ENCODE data around the gene DNAJC15.

Gene DNAJC15

DNA sequence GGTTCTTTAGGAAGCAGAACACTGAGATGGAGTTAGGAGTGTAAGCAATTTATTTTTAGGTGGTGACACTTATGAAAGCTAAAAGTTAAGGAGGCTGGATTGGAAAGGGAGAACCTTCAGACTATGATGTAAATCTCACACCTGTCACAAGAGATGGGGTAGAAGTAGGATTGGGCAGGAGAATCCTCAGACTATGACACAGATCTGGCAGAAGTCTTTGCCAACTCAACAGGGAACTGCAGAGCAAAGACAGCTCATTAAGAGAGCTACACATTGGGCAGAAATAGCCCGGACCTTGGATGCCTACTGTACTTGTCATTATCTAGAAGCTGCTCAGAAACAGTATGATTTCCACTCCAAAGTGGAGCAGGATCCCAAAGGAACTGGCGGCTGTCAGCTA lies 134.4 kb downstream of the DNAJC15 start:
- no peak for DNase-seq (ENCODE audit: low spot score)
- TF ChIP-seq, protein P1, sequence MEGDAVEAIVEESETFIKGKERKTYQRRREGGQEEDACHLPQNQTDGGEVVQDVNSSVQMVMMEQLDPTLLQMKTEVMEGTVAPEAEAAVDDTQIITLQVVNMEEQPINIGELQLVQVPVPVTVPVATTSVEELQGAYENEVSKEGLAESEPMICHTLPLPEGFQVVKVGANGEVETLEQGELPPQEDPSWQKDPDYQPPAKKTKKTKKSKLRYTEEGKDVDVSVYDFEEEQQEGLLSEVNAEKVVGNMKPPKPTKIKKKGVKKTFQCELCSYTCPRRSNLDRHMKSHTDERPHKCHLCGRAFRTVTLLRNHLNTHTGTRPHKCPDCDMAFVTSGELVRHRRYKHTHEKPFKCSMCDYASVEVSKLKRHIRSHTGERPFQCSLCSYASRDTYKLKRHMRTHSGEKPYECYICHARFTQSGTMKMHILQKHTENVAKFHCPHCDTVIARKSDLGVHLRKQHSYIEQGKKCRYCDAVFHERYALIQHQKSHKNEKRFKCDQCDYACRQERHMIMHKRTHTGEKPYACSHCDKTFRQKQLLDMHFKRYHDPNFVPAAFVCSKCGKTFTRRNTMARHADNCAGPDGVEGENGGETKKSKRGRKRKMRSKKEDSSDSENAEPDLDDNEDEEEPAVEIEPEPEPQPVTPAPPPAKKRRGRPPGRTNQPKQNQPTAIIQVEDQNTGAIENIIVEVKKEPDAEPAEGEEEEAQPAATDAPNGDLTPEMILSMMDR (IDR thresholded peaks at IDR 0.05; ENCODE audit: extremely low read depth, missing control alignments) = no peak

DNA sequence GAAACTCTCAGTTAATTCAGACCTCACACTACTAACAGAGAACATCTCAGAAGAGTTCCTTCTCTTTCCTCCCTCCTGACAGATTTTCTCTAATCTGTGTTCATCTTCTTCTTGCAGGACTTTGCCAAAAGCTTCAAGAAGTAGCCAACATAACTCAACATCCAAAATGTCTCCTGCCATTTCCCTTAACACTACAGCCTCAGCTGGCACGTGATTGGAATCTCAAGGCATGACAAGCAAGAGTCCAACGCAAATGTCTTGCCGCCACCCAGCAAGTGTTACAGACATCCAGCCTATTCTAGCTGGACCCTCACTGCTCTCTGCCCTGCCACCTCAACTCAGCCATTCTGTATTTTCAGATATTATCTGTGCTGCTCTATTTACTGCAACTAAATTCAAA lies 135.1 kb downstream of the DNAJC15 start:
- no peak for DNase-seq (ENCODE audit: low spot score)
- TF ChIP-seq, protein P1 (IDR thresholded peaks at IDR 0.05; ENCODE audit: extremely low read depth, missing control alignments) = no peak

DNA sequence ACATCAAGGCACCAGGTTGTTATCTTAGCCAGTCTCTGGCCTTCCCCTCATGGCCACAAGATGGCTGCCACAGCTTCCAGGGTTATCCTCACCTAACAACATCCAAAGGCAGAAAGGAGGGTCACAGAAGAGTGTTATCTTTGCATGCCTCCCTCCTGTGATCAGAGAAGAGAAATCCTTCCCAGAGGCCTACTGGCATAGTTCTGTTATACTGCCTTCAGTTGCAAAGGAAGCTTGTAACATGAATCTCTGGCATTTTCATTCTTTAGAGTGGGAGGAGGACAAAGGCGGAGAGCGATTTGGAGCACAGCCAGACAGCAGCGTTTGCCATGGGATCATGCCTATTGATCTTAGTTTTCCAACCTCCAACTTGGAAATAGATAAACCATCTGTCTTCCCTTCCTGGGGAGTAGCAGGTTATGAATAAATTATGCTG lies 135.7 kb downstream of the DNAJC15 start:
- no peak for DNase-seq (ENCODE audit: low spot score)
- TF ChIP-seq, protein P1 (IDR thresholded peaks at IDR 0.05; ENCODE audit: extremely low read depth, missing control alignments) = no peak
